MM.1S (cell line): Measurements from ENCODE around the gene CHORDC1.
"Not testable (repeated sequence)": the region's sequence is repeated elsewhere in the genome, so short reads cannot be mapped to it uniquely, and the experiment has no call there.

Experiments used
- DNase-seq: peaks from one replicate; pipeline ENCODE4 v3.0.0-alpha.2; 2015
- H2AFZ ChIP-seq: fragments of 300-600 bp; sonication (generic); 2 replicates; pipeline ENCODE4 v1.6.0; 2016; ENCODE audit warnings: antibody characterized with exemption, low read length
- H3F3A ChIP-seq: fragments of 300-600 bp; sonication (generic); 2 replicates; pipeline ENCODE4 v1.6.1; 2016; ENCODE audit warnings: mild to moderate bottlenecking, antibody characterized with exemption, low read length, moderate library complexity, mixed read lengths; ENCODE audit not compliant: insufficient read depth
- H3K27ac ChIP-seq: fragments of 300-600 bp; sonication (generic); 2 replicates; pipeline ENCODE4 v1.5.1; 2016; ENCODE audit warnings: mild to moderate bottlenecking, low read length
- H3K27me3 ChIP-seq: fragments of 300-600 bp; sonication (generic); replicated peaks from 2 replicates; pipeline ENCODE4 v1.6.0; 2016; ENCODE audit warnings: low read length; ENCODE audit not compliant: insufficient read depth
- H3K36me3 ChIP-seq: fragments of 300-600 bp; sonication (generic); replicated peaks from 2 replicates; pipeline ENCODE4 v1.6.1; 2016; ENCODE audit warnings: mild to moderate bottlenecking, low read length, mixed read lengths; ENCODE audit not compliant: insufficient read depth
- H3K4me1 ChIP-seq: fragments of 300-600 bp; sonication (generic); 2 replicates; pipeline ENCODE4 v1.6.1; 2016; ENCODE audit warnings: low read length, mixed read lengths
- H3K4me2 ChIP-seq: fragments of 300-600 bp; sonication (generic); 2 replicates; pipeline ENCODE4 v1.6.0; 2016; ENCODE audit warnings: low read depth, low read length
- H3K4me3 ChIP-seq: fragments of 300-600 bp; sonication (generic); 2 replicates; pipeline ENCODE4 v1.5.1; 2016; ENCODE audit warnings: low read length, mixed read lengths
- H3K79me2 ChIP-seq: fragments of 300-600 bp; sonication (generic); 2 replicates; pipeline ENCODE4 v1.6.1; 2016; ENCODE audit warnings: mixed run types, low read length, mixed read lengths
- H3K9ac ChIP-seq: fragments of 300-600 bp; sonication (generic); 2 replicates; pipeline ENCODE4 v1.6.1; 2016; ENCODE audit warnings: low read length, mixed read lengths
- H3K9me2 ChIP-seq: fragments of 300-600 bp; sonication (generic); replicated peaks from 2 replicates; pipeline ENCODE4 v1.6.1; 2016; ENCODE audit warnings: mild to moderate bottlenecking, low read length, mixed read lengths; ENCODE audit not compliant: insufficient read depth
- H3K9me3 ChIP-seq: fragments of 300-600 bp; sonication (generic); replicated peaks from 2 replicates; pipeline ENCODE4 v1.6.1; 2016; ENCODE audit warnings: mild to moderate bottlenecking, low read length, mixed read lengths; ENCODE audit not compliant: insufficient read depth
- H4K20me1 ChIP-seq: fragments of 300-600 bp; sonication (generic); 2 replicates; pipeline ENCODE4 v1.6.1; 2016; ENCODE audit warnings: mild to moderate bottlenecking, low read length, moderate library complexity, mixed read lengths; ENCODE audit not compliant: insufficient read depth
- EZH2 ChIP-seq: fragments of 300-600 bp; sonication (generic); optimal IDR thresholded peaks from 2 replicates; pipeline ENCODE3; 2017; ENCODE audit warnings: low read depth, mild to moderate bottlenecking, antibody characterized with exemption, low read length, mixed read lengths
- EZH2phosphoT487 ChIP-seq: fragments of 300-600 bp; sonication (generic); IDR thresholded peaks from 2 replicates; pipeline ENCODE4 v1.6.1; 2018; ENCODE audit warnings: antibody characterized with exemption, low read length
- TF ChIP-seq, protein P1 (sequence below): fragments of 300-600 bp; sonication (generic); IDR thresholded peaks from 2 replicates; pipeline ENCODE4 v1.5.1; 2016; ENCODE audit warnings: antibody characterized with exemption, low read length, mixed read lengths

The CHORDC1 gene

DNA sequence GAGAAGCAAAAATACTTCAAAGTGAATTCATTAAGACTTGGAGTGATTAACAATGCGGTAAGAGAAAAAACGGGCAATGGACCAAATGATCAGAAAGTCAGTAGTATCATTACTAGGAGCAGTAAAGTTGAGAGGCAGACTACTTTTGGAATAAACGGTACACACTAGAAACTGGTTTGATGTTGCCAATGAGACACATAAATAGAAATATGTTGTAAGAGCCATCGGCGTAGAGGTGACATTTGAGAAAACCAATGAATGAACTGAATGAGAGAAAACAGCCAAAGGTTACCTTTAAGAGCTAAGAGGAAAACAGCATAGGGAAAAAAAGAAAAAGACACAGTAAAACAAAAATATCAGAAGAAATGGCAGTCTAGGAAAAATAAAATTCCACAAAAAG lies 6.2 kb downstream of the CHORDC1 start:
- peaks cover 13% of the 10 kb centered on the region; the same call in 1 of the 2 replicates for H3K36me3 ChIP-seq
- H3K4me2 ChIP-seq: no peak overlapping the region

DNA sequence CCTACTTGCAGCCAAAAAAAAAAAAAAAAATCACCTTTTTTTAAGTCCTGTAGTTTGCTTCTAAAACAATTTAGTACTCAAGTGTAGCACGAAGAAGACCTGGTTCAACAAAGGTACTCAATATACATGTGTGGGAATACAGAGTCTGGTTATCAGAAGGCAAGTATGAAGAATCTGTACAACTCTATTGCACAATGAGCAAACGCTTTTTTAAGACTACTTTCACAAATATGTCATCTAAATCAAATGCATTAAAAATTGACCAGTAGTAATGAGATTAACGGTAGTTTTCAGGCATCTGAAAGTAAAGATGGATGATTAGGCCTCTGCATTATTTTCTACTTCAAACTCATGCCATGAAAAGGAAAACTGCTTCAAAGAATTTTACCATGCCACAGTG lies 9.5 kb downstream of the CHORDC1 start:
- Histone ChIP-seq H3K36me3 (peaks cover 14% of the 10 kb centered on the region; the same call in 1 of the 2 replicates), H4K20me1 (peaks cover 11% of the 10 kb centered on the region; the same call in 1 of the 2 replicates), H3K4me3 (no peak overlapping the region), H3K79me2 (peaks cover 79% of the 10 kb centered on the region), H3K9ac (no peak overlapping the region), H3F3A (0 out of 2 replicates have a peak, but pooled peaks cover 4% of the 10 kb centered on the region), H3K27me3 (no peaks in the 10 kb centered on the region), H2AFZ (no peak overlapping the region), H3K9me2 (no peaks in the 10 kb centered on the region), H3K9me3 (no peaks in the 10 kb centered on the region), H3K27ac (no peak overlapping the region), H3K4me1 (no peaks in the 10 kb centered on the region), H3K4me2 (no peak overlapping the region)
- no peak for TF ChIP-seq EZH2phosphoT487
- TF ChIP-seq EZH2: no peak
- TF ChIP-seq, protein P1, sequence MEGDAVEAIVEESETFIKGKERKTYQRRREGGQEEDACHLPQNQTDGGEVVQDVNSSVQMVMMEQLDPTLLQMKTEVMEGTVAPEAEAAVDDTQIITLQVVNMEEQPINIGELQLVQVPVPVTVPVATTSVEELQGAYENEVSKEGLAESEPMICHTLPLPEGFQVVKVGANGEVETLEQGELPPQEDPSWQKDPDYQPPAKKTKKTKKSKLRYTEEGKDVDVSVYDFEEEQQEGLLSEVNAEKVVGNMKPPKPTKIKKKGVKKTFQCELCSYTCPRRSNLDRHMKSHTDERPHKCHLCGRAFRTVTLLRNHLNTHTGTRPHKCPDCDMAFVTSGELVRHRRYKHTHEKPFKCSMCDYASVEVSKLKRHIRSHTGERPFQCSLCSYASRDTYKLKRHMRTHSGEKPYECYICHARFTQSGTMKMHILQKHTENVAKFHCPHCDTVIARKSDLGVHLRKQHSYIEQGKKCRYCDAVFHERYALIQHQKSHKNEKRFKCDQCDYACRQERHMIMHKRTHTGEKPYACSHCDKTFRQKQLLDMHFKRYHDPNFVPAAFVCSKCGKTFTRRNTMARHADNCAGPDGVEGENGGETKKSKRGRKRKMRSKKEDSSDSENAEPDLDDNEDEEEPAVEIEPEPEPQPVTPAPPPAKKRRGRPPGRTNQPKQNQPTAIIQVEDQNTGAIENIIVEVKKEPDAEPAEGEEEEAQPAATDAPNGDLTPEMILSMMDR: no peak
- DNase-seq: no peak

More for the DNA sequence above, 6.2 kb downstream of the CHORDC1 start:
- Histone ChIP-seq H2AFZ (no peak overlapping the region), H3K4me3 (no peak overlapping the region), H3K79me2 (peaks cover 99% of the 10 kb centered on the region), H3K9me3 (no peaks in the 10 kb centered on the region), H3K9ac (no peak overlapping the region), H3K27ac (no peak overlapping the region), H3K27me3 (no peaks in the 10 kb centered on the region), H3F3A (no peaks in the 10 kb centered on the region), H3K4me1 (0 out of 2 replicates have a peak, but pooled peaks cover 14% of the 10 kb centered on the region), H4K20me1 (peaks cover 22% of the 10 kb centered on the region; the same call in 1 of the 2 replicates), H3K9me2 (no peaks in the 10 kb centered on the region)
- no peak for TF ChIP-seq EZH2
- TF ChIP-seq, protein P1: no peak
- no peak for DNase-seq

DNA sequence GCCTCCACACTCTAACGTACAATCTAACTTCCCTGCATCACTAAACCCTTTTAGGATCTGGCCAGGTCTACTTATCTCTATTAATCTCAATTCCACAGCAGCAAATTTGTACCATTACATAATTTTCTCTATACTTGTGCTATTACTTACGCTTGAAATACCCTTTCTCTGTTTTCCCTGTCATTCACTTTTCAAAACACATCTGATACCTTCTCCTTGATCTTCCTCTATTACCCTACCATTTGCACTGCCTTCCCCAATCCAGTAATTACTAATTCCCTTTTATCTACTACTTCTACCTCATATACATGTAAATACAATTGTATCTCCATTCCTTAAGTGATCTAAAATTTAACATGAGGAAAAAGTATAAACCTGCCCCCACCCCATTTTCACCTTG lies 14.0 kb downstream of the CHORDC1 start:
- Histone ChIP-seq H4K20me1 (peaks cover 4% of the 10 kb centered on the region; the same call in 1 of the 2 replicates), H3K4me3 (no peak overlapping the region), H2AFZ (no peak overlapping the region), H3K9me3 (no peaks in the 10 kb centered on the region), H3K4me1 (0 out of 2 replicates have a peak, but pooled peaks cover 5% of the 10 kb centered on the region), H3K9ac (no peak overlapping the region), H3K79me2 (peaks cover 38% of the 10 kb centered on the region), H3K27ac (no peak overlapping the region), H3K36me3 (peaks cover 14% of the 10 kb centered on the region; the same call in 1 of the 2 replicates), H3K27me3 (no peaks in the 10 kb centered on the region), H3K9me2 (no peaks in the 10 kb centered on the region), H3F3A (0 out of 2 replicates have a peak, but pooled peaks cover 7% of the 10 kb centered on the region), H3K4me2 (no peak overlapping the region)
- TF ChIP-seq EZH2: no peak
- TF ChIP-seq EZH2phosphoT487: no peak
- TF ChIP-seq, protein P1: no peak
- no peak for DNase-seq

DNA sequence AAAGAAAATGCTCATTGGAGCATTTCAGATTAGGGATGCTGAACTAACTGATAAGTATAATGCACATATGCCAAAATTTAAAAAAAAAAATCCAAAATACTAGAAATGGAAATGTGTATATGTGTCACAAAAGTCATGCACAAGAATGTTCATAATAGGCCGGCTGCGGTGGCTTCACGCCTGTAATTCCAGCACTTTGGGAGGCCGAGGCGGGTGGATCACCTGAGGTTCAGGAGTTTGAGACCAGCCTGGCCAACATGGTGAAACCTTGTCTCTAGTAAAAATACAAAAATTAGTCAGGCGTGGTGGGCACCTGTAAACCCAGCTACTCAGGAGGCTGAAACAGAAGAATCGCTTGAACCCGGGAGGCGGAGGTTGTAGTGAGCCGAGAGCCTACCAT lies 14.9 kb downstream of the CHORDC1 start:
- Histone ChIP-seq H3K36me3 (peaks cover 16% of the 10 kb centered on the region; the same call in 1 of the 2 replicates), H3K79me2 (peaks cover 30% of the 10 kb centered on the region)
- not testable (repeated sequence) for H3K9me2 ChIP-seq, H2AFZ ChIP-seq, H3K4me3 ChIP-seq, H3F3A ChIP-seq, H3K9me3 ChIP-seq, H4K20me1 ChIP-seq, H3K4me1 ChIP-seq, DNase-seq, H3K27me3 ChIP-seq, H3K4me2 ChIP-seq, H3K9ac ChIP-seq, H3K27ac ChIP-seq
